ENCODE results near the gene DEFB124.
"Not testable (repeated sequence)": the region's sequence is repeated elsewhere in the genome, so short reads cannot be mapped to it uniquely, and the experiment has no call there.

DEFB124 gene

DNA sequence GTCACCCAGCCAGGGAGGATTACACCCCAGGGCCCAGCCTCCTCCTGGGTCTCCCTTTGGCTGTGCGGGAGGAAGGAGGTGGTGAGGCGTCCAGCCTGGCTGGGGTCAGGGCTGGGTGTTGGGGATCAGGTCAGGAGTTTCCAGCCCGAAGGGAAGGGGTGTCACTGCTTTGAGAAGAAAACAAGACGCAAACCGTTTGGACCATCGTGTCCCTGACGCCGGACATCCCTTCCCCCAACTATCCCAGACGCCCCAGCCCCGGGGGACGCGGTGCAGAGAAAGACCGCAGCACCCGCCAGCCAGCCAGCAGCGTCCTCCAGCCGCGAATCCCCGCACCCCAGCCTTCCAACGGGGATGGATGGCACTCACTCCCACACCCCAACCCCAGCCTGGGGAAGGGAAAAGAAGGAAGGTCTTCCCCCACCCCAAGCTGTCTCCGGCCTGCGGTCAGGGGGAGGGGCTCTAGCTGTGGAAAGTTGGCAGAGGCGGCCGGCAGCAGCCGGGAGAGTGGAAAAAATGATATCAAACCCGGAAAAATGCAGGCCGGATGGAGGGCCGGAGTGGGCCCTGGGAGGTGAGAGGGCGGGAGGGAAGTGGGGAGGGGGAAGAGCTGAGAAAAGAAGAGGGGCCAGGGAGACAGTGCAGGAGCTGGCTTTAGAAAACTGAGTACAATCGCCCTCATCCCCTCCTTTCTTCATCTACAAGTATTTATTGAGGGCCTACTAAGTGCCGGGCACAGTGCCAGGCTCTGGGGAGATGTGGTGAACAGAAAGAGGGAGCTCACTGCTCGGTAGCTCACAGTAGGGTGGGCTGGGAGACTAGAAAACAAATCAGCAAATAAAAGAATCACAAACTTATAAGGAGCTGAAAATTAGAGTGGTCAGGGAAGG lies 10.8 kb upstream of the DEFB124 start:
- peak; percentile 61 for DNase-seq

GRCh38 chr20:31484001-31484400 lies 9.1 kb upstream of the DEFB124 start:
- peak; percentile 44 for DNase-seq

- DNase-seq, result no peak
Observed at GRCh38 chr20:31476643-31477215, 1.8 kb upstream of the DEFB124 start.

DNA sequence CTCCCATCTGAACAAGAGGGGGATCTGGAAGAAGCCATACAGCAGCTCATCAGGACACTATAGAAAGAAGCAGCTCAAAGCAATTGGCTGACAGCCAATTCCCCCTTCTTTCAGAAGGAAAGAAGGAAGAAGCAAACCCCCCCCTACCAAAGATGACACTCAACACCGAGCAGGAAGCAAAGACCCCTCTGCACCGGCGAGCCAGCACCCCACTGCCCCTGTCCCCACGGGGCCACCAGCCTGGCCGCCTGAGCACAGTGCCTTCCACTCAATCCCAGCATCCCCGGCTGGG lies 1.3 kb upstream of the DEFB124 start:
- DNase-seq, result no peak

GRCh38 chr20:31475472-31476293 lies 756 bp upstream of the DEFB124 start:
- no peak for DNase-seq

DNA sequence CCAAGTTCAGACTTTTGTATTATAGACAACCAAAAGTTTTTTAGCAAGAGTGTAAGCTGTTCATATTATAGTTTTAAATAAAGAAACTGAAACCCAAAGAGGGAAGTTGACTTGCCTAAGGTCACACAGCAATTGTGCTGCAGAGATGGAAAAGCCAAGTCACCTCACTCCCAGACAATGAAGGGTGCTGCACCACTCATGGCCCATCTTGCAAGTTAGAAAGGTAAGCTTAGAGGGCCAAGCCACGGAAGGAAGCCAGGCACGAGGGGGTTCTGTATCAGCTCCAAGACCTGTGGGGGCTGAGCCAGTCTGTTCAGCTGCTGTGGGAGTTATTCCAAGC lies 860 bp downstream of the DEFB124 start:
- DNase-seq, result no peak

- DNase-seq, result no peak
Observed at GRCh38 chr20:31473331-31474096, 1.4 kb downstream of the DEFB124 start.

DNA sequence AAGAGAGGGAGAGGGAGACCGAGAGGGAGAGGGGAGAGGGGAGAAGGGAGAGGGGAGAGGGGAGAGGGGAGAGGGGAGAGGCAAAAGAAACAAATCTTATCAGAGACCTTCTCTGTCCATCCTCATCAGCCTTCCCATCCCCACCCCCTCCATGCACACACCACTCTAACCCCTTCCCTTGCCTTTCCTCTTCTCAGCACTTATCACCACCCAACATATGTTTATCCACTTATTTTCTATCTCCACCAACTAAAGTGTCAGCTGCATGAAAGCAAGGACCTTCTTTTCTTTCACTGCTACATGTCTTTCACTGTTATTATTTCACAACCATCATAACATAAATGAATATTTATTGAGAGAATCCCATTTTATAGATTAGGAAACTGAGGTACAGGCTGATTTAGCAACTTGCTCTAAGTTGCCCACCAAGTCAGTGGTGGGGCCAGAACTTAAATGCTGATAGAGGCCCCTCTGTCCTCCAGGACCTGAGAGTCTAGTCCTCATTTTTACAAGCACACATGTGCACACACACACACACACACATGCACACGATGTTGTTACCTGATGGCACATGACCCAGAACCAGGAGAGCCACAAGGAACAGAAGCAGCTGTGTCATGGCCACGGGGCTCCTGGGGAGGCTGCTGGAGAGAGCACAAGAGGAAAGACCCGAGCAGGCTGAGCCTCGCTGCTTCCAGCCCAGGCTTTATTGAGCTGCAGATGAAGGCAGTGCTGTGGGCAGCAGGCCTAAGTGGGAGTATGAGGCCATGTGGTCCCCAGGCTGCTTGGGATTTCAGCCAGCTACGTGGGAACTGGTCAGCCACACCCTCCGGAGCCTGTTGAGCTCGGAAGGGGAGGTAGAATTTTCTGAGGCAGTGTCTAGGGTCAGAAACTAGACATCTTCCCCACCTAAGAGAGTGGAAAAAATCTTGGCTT lies 2.3 kb downstream of the DEFB124 start:
- peak; percentile 18 for DNase-seq

GRCh38 chr20:31470946-31471345 lies 4.0 kb downstream of the DEFB124 start:
- not testable (repeated sequence) for DNase-seq

DNA sequence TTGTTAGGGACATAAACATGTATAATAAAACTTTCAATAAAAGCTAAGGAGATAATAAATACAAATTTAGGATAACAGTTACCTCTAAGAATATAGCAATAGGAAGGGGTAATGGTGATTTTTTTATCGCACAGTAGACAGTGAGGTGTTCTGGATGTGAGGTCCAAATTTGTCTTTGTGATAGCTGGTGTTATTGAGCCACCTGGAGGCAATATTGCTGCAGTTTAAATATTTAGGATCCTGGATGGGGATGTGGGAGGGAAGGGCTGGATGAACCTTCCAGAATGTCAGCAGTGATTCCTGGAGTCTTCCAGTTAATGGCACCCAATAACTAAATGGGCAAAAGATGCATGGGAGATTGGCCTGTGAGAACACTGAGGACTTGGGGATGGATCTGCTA lies 20.6 kb downstream of the DEFB124 start:
- DNase-seq, result no peak

- no peak for DNase-seq
Observed at GRCh38 chr20:31452575-31452974, 22.4 kb downstream of the DEFB124 start.

- no peak for DNase-seq
Observed at GRCh38 chr20:31449511-31450414, 25.2 kb downstream of the DEFB124 start.

DNA sequence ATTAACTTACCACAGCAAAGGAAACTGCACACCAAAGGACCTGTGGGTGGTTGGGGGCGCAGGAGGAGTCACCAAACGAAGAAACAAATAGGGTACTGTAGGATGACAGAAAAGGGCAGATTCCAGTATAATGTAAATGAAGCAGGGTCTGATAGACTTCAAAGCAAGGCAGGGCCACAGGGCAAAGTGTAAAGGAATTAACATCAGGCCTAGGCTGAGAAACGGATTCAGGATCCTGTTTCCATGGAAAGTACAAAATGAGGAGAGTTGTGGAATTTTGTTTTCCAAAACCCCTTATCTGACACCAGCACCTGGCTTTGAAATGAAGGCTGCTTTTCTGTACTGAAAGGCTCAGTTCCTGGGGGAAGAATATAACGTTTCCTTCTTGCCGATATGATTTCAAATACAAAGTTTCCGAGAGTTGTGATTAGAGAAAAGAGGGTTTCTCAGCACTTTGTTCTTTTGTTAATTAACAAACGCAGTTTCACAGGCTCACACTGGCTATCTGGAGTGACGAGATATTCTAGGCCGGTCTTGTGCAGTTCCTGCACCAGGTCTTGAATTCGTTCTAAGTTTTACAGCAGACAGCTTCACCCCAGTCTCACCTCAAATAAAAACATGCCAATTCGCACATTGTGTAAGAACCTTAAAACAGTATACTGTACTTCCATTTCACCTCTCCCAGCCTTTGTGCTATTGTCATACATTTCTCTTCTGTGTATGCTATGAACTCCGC lies 28.7 kb downstream of the DEFB124 start:
- no peak for DNase-seq

GRCh38 chr20:31440012-31440659 lies 34.8 kb downstream of the DEFB124 start, which contains the start of gene DEFB123:
DEFB123 (plus strand) TSS chr20:31440632; CDS start chr20:31440699, 67 bp downstream.
- peak; percentile 11 for DNase-seq

DNA sequence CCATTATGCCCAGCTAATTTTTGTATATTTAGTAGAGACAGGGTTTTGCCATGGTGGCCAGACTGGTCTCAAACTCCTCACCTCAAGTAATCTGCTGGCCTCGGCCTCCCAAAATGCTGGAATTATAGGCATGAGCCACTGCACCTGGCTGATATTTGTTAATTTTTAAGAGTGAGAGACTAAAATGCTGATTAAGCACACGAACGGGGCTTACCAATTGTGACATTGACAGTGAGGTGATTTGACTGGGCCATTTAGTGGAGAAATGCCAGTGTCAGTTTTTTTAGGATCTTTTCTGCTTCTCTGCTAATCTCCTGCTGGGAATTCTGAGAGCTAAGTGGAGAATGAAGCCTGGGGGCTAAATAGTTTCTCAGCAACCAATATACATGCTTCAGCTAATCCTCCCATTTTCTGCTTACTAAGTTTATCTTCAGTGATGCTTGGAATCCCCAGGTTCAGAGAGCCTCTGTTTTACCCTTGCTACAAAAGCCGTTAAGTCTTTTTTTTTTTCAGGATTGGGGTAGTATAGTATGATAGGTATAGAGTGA lies 44.3 kb downstream of the DEFB124 start:
- DNase-seq, result no peak

DNA sequence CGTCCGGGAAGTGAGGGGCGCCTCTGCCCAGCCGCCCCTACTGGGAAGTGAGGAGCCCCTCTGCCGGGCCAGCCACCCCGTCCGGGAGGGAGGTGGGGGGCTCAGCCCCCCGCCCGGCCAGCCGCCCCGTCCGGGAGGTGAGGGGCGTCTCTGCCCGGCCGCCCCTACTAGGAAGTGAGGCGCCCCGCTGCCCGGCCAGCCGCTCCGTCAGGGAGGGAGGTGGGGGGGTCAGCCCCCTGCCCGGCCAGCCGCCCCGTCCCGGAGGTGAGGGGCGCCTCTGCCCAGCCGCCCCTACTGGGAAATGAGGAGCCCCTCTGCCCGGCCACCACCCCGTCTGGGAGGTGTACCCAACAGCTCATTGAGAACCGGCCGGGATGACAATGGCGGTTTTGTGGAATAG lies 47.4 kb downstream of the DEFB124 start:
- DNase-seq, result not testable (repeated sequence)

GRCh38 chr20:31426891-31427551 lies 47.9 kb downstream of the DEFB124 start:
- not testable (repeated sequence) for DNase-seq

DNA sequence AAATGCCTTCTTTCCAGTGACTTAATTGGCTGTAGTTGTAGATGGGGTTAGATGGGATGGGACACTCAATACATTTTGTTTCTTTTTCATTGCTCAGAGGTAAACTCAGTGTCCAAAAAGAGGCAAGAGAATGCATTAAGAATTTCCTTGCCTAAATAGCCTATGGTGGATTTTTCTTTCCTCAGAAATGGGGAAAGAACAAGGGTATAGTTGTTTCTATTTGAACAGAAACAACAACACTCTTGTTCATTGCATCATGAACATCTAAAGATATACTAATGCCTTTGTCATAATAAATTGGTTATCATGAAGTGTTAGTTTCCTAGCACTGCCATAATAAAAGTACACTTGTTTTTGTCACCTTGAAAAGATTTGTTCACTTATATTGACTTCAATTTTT lies 49.1 kb downstream of the DEFB124 start:
- no peak for DNase-seq

DNA sequence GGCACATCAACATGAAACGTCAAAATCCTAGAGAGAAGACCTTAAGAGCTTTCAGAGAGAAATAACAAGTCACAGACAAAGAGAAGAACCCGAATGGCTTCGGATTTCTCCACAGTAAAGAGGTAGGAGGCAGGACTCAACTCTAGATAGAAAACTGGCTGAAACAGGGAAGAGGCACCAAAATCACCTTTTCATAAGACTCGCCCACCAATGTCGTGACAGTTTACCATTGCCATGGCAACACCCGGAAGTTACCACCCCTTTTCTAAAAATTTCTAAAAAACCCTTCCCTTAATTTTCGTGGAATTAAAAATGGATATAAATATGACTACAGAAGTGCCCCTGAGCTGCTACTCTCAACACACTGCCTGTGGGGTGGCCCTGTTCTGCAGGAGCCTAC lies 56.6 kb downstream of the DEFB124 start:
- DNase-seq, result no peak

Data from hematopoietic multipotent progenitor cell treated with erythropoietin and hydrocortisone succinate and interleukin-3 and kit ligand, for 6 days (in vitro differentiated cells).